ENCODE data around the gene ASCC3.

- TF ChIP-seq POLR2A (IDR thresholded peaks at IDR 0.05) (no peak), CTCF (IDR thresholded peaks at IDR 0.05) (no peak), POLR2AphosphoS5 (IDR thresholded peaks at IDR 0.05) (no peak)
Measured at GRCh38 chr6:100613656-100614055, 267.5 kb downstream of the ASCC3 start.
